Measurements from ENCODE around the gene CLCN6.

The CLCN6 gene

DNA sequence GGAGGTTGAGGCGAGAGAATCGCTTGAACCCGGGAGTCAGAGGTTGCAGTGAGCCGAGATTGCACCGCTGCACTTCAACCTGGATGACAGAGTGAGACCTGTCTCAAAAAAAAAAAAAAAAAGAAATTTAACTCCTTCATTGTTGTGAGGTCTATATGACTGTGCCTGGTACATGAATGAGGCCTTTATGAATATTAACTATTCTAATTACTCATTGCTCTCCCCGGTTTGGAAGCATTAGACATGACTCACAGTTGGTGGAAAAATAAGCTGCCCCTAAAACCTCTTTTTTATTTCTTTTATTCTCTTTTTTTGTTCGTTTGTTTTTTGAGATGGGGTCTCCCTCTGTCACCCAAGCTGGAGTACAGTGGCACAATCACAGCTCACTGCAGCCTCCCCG is 49.4 kb downstream of the CLCN6 start:
- H3K27me3 Mint-ChIP-seq: peaks cover 48% of the 10 kb centered on the region
- H3K4me1 Mint-ChIP-seq (ENCODE audit: low read depth): peaks cover 16% of the 10 kb centered on the region
- H3K4me3 Mint-ChIP-seq: no peak overlapping the region
- no peaks in the 10 kb centered on the region for H3K36me3 Mint-ChIP-seq (ENCODE audit: low read depth)
- no peaks in the 10 kb centered on the region for H3K9me3 Mint-ChIP-seq
- intact Hi-C loops (cut with micrococcal nuclease): no loop called here
- no peak overlapping the region for H3K27ac Mint-ChIP-seq

- intact Hi-C loops (cut with micrococcal nuclease): no loop called here
- no peaks in the 10 kb centered on the region for H3K9me3 Mint-ChIP-seq
- peaks cover 59% of the 10 kb centered on the region for H3K27me3 Mint-ChIP-seq
- H3K4me1 Mint-ChIP-seq (ENCODE audit: low read depth): peaks cover 3% of the 10 kb centered on the region
- no peak overlapping the region for H3K27ac Mint-ChIP-seq
- no peak overlapping the region for H3K4me3 Mint-ChIP-seq
- H3K36me3 Mint-ChIP-seq (ENCODE audit: low read depth): no peaks in the 10 kb centered on the region
Observed at GRCh38 chr1:11856698-11857097, 50.7 kb downstream of the CLCN6 start.

DNA sequence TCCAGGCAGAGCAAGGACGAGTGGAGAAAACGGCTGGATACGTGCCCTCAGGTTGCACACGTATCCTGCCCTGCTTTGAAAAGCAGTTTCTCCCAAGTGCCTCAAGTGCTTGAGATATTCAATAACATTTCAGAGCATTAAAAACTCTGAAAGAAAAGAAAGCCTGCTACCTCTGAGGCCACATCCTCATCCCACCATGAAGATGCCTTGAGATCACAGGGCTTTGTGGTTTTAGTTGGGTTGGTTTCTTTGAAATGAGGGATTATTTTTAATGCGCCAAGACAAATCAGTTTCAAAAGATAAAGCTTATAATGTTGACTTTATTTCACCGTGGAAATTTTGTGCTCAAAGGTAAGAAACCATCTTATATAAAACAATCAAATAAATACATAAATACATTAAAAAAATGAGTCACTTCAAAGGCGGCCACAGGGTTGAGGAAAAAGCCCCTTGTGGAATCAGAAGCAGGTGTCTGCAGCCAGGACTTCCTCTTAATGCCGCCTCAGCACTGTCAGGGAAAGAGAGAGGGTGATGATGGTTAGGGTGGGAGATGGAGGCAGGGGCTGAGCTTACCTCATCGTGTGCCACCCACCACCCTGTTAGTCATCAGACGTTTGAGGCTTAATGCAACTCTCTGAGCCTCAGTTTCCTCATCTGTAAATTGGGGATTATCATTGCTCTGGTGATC is 51.3 kb downstream of the CLCN6 start:
- no peaks in the 10 kb centered on the region for H3K36me3 Mint-ChIP-seq (ENCODE audit: low read depth)
- H3K4me3 Mint-ChIP-seq: no peak overlapping the region
- no peaks in the 10 kb centered on the region for H3K9me3 Mint-ChIP-seq
- H3K4me1 Mint-ChIP-seq (ENCODE audit: low read depth): no peaks in the 10 kb centered on the region
- intact Hi-C loops (cut with micrococcal nuclease): no loop called here
- H3K27me3 Mint-ChIP-seq: peaks cover 61% of the 10 kb centered on the region
- no peak overlapping the region for H3K27ac Mint-ChIP-seq

DNA sequence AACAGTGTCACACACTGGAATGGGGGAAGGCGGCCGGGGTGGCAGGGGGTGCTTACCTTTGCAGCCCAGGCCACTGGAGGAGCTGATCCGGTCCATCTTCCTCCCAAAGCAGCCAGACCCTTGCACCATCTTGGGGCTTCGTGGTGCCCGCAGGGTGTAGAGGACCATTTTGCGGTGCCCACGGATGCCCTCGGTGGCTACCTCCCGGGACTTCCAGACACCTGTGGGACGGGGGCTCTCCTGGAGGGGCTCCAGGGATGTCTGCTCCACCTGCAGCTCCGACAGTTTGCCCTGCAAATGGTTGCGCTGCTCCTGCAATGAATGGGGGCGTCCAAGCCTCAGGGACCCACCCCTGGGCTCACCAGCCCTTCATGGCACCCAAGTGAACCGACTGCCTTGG is 52.2 kb downstream of the CLCN6 start:
- Mint-ChIP-seq H3K4me3 (no peak overlapping the region), H3K27ac (no peak overlapping the region), H3K4me1 (ENCODE audit: low read depth) (no peaks in the 10 kb centered on the region), H3K36me3 (ENCODE audit: low read depth) (no peaks in the 10 kb centered on the region), H3K27me3 (peaks cover 59% of the 10 kb centered on the region), H3K9me3 (no peaks in the 10 kb centered on the region)
- intact Hi-C loops (cut with micrococcal nuclease): no loop called here

DNA sequence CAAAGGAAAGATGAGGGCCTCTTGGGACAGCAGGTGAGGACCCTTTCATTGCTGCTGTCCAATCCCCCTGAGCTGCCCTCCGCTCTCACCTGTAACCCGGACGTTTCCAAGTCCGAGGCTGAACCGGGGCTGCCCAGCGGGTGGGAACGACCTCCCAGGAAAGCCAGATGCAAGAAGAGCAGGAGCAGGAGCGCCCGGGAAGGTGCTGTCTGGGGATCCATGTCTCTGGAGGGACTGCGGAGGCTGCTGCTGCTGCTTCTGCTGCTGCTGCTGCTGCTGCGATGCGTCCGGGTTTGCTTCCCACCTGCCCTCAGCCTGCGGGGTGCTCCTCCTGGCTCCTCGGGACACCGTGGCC is 52.6 kb downstream of the CLCN6 start, which contains the start of gene NPPB:
NPPB (minus strand) TSS at position 333 of the 355 bp plus-strand sequence; CDS start at position 221, 112 bp downstream.
- H3K36me3 Mint-ChIP-seq (ENCODE audit: low read depth): no peaks in the 10 kb centered on the region
- H3K9me3 Mint-ChIP-seq: no peaks in the 10 kb centered on the region
- no peak within 1 kb of the TSS for H3K4me3 Mint-ChIP-seq
- H3K27me3 Mint-ChIP-seq: peaks cover 56% of the 10 kb centered on the region
- H3K27ac Mint-ChIP-seq: no peak within 1 kb of the TSS
- H3K4me1 Mint-ChIP-seq (ENCODE audit: low read depth): no peaks in the 10 kb centered on the region
- intact Hi-C loops (cut with micrococcal nuclease): no loop called here

- H3K36me3 Mint-ChIP-seq (ENCODE audit: low read depth): no peaks in the 10 kb centered on the region
- H3K27ac Mint-ChIP-seq: no peak overlapping the region
- no peaks in the 10 kb centered on the region for H3K4me1 Mint-ChIP-seq (ENCODE audit: low read depth)
- no peak overlapping the region for H3K4me3 Mint-ChIP-seq
- intact Hi-C loops (cut with micrococcal nuclease): no loop called here
- peaks cover 53% of the 10 kb centered on the region for H3K27me3 Mint-ChIP-seq
- H3K9me3 Mint-ChIP-seq: no peaks in the 10 kb centered on the region
Observed at GRCh38 chr1:11858968-11859871, 53.2 kb downstream of the CLCN6 start.

DNA sequence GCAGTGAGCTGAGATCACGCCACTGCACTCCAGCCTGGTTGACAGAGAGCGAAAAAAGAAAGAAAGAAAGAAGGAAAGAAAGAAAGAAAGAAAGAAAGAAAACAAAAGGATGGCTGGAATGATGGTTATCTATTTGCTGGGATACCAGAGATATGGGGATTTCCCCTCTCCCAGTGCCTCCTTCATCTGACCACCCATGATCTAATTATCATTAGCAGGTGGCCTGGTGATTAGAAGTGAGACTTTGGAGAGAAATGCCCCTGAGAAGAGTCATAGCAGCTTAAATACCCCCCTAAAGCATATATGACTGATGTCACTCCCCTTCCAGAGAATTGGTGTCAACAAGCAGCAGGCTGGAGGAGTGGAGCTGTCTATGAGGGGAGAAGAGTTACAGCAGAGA is 54.1 kb downstream of the CLCN6 start:
- Mint-ChIP-seq H3K27ac (no peak overlapping the region), H3K9me3 (no peaks in the 10 kb centered on the region), H3K4me1 (ENCODE audit: low read depth) (no peaks in the 10 kb centered on the region), H3K27me3 (peaks cover 53% of the 10 kb centered on the region), H3K4me3 (no peak overlapping the region), H3K36me3 (ENCODE audit: low read depth) (no peaks in the 10 kb centered on the region)
- intact Hi-C loops (cut with micrococcal nuclease): no loop called here

- H3K27me3 Mint-ChIP-seq: peaks cover 53% of the 10 kb centered on the region
- no peak overlapping the region for H3K4me3 Mint-ChIP-seq
- H3K4me1 Mint-ChIP-seq (ENCODE audit: low read depth): no peaks in the 10 kb centered on the region
- H3K36me3 Mint-ChIP-seq (ENCODE audit: low read depth): no peaks in the 10 kb centered on the region
- intact Hi-C loops (cut with micrococcal nuclease): no loop called here
- no peak overlapping the region for H3K27ac Mint-ChIP-seq
- no peaks in the 10 kb centered on the region for H3K9me3 Mint-ChIP-seq
Observed at GRCh38 chr1:11860587-11860986, 54.6 kb downstream of the CLCN6 start.

DNA sequence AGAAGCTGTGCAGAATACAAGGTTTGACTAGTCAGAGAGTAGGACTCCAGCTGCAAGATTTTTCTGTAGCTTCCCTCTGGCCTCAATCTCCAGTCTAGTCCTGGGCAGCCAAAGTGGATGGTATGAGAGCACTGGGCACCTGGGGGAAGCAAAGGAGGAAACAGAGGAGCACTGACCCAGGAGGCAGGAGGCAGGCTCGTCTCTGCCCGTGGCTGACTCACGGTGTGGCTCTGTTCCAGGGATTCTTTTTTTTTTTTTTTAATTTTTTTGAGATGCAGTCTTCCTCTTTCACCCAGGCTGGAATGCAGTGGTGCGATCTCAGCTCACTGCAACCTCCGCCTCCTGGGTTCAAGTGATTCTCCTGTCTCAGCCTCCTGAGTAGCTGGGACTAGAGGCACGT is 56.9 kb downstream of the CLCN6 start:
- H3K4me3 Mint-ChIP-seq: no peak overlapping the region
- no peaks in the 10 kb centered on the region for H3K9me3 Mint-ChIP-seq
- H3K27ac Mint-ChIP-seq: no peak overlapping the region
- no peaks in the 10 kb centered on the region for H3K36me3 Mint-ChIP-seq (ENCODE audit: low read depth)
- peaks cover 45% of the 10 kb centered on the region for H3K27me3 Mint-ChIP-seq
- intact Hi-C loops (cut with micrococcal nuclease): no loop called here
- no peaks in the 10 kb centered on the region for H3K4me1 Mint-ChIP-seq (ENCODE audit: low read depth)

DNA sequence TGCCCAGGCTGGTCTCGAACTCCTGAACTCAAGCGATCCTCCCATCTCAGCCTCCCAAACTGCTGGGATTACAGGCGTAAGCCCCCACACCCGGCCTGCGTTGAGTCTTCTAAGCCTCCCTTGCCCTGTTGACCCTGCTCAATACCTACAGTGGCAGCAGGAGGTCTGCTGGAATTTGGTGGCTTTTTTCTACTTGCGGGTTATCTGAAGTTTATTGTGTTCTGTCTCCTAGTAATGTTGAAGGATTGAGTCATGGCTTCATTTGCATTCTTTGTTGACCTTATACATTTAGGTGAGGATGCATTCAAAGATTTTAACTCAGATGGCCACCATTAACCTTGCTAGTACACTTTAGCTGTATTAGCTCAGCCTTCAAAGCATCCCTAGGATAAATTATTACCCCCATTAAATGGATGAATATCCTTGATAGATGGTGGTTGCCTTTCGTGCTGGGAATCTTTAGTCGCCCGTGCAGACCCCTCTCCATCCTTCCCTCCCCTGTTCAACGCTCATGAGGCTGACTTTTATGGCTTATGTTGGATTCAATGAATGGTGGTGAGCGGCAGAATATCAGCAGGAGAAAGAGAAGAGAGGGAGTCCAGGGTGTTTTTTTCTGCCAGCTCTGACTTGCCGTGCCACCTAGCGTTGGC is 62.5 kb downstream of the CLCN6 start:
- Mint-ChIP-seq H3K36me3 (ENCODE audit: low read depth) (no peaks in the 10 kb centered on the region), H3K4me3 (no peak overlapping the region), H3K27ac (no peak overlapping the region), H3K9me3 (no peaks in the 10 kb centered on the region), H3K27me3 (peaks cover 24% of the 10 kb centered on the region), H3K4me1 (ENCODE audit: low read depth) (no peaks in the 10 kb centered on the region)
- intact Hi-C loops (cut with micrococcal nuclease): no loop called here

DNA sequence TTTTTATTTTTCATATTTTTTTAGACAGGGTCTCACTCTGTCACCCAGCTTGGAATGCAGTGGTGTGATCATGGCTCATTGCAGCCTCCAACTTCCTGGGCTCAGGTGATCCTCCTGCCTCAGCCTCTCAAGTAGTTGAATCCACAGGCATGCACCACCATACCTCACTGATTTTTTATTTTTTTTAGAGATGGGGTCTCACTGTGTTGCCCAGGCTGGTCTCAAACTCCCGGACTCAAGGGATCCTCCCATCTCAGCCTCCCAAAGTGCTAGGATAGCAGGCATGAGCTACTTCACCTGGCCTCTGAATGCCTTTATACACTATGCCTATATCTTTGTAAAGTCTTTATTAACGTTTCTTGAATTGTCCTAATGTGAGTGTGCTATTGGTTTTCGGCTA is 63.1 kb downstream of the CLCN6 start:
- Mint-ChIP-seq H3K9me3 (no peaks in the 10 kb centered on the region), H3K36me3 (ENCODE audit: low read depth) (no peaks in the 10 kb centered on the region), H3K27ac (no peak overlapping the region), H3K4me3 (no peak overlapping the region), H3K27me3 (peaks cover 24% of the 10 kb centered on the region), H3K4me1 (ENCODE audit: low read depth) (no peaks in the 10 kb centered on the region)
- intact Hi-C loops (cut with micrococcal nuclease): no loop called here

- Mint-ChIP-seq H3K27me3 (peaks cover 22% of the 10 kb centered on the region), H3K36me3 (ENCODE audit: low read depth) (no peaks in the 10 kb centered on the region), H3K4me1 (ENCODE audit: low read depth) (no peaks in the 10 kb centered on the region), H3K4me3 (no peak overlapping the region), H3K27ac (no peak overlapping the region), H3K9me3 (no peaks in the 10 kb centered on the region)
- intact Hi-C loops (cut with micrococcal nuclease): no loop called here
Observed at GRCh38 chr1:11869650-11870207, 63.7 kb downstream of the CLCN6 start.

DNA sequence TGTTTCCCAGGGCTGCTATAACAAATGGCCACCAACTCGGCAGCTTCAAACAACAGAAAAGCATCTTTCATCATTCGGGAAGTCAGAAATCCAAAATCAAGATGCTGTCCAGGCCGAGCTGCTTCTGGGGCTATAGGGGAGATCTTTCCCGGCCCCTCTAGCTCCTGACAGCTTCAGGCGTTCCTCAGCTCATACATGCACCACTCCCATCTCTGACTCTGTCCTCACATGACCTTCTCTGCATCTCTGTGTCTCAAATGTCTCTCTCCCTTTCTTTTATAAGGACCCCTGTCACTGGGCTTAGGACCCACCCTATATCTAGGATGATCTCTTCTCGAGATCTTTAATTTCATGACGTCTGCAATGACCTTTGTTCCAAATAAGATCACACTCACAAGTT is 66.6 kb downstream of the CLCN6 start:
- Mint-ChIP-seq H3K27me3 (peaks cover 24% of the 10 kb centered on the region), H3K27ac (no peak overlapping the region), H3K4me1 (ENCODE audit: low read depth) (no peaks in the 10 kb centered on the region)

More for the DNA sequence above, 66.6 kb downstream of the CLCN6 start:
- Mint-ChIP-seq H3K36me3 (ENCODE audit: low read depth) (no peaks in the 10 kb centered on the region), H3K4me3 (no peak overlapping the region), H3K9me3 (no peaks in the 10 kb centered on the region)
- intact Hi-C loops (cut with micrococcal nuclease): no loop called here
